ENCODE measurements around the gene MRNIP. TPM values are rescaled to one million over a fixed set of nuclear protein-coding genes. Genes with fewer than 3 reads are reported as not detected.

MRNIP gene
- total and polyA plus RNA-seq, 2 of the 8 experiments (the other 6 are each of a cell fraction or from before 2014, with no cell fraction given), result 29.6 TPM

MicroRNAs within 50 kb of the gene (microRNA counts, 767-probe panel; counts per million panel counts)
- 879 counts per million, percentile 95 among the panel's probes with 10 or more counts for microRNA hsa-miR-1229

Small RNAs within 50 kb of the gene (microRNA-seq; reads per million reads assigned to microRNA genes)
- 0.23 to 3.2 reads per million in 2 experiments for gene MIR1229 (ENCODE audit: borderline microRNAs expressed in 2 of 2, borderline number of aligned reads in 2 of 2, borderline replicate concordance in 1 of 2)

Small RNAs within 50 kb of the gene (small RNA-seq; reads per million reads assigned to genes)
- gene MIR1229 (ENCODE audit: insufficient read depth) (0.51 reads per million), gene RF00019 (ENCODE audit: insufficient read depth) (not detected)

Other genes with a start within 250 kb of the MRNIP start
- 720 and 735 TPM in 2 replicates for gene HNRNPH1, start 235.1 kb downstream of the MRNIP start, total RNA-seq (2021; fragmentation: NEBNext Ultra II Directional; extraction: Animal tissue kit (Norgen Biotek cat#: 25700))
- 130 and 170 TPM in 2 replicates for gene HNRNPH1, start 235.1 kb downstream of the MRNIP start, polyA plus RNA-seq (2011; rRNA removed)
- 0.39 and 1.4 TPM in 2 replicates for gene CBY3, start 177.8 kb downstream of the MRNIP start, total RNA-seq (2021; fragmentation: NEBNext Ultra II Directional; extraction: Animal tissue kit (Norgen Biotek cat#: 25700))
- 0.38 and 0.39 TPM in 2 replicates for gene CBY3, start 177.8 kb downstream of the MRNIP start, polyA plus RNA-seq (2011; rRNA removed)
- gene CANX, start 159.8 kb downstream of the MRNIP start, total RNA-seq (2021; fragmentation: NEBNext Ultra II Directional; extraction: Animal tissue kit (Norgen Biotek cat#: 25700)), result 659 and 691 TPM in 2 replicates
- gene CANX, start 159.8 kb downstream of the MRNIP start, polyA plus RNA-seq (2011; rRNA removed), result 128 and 136 TPM in 2 replicates
- 41.9 and 45.6 TPM in 2 replicates for gene MAML1, start 126.0 kb downstream of the MRNIP start, total RNA-seq (2021; fragmentation: NEBNext Ultra II Directional; extraction: Animal tissue kit (Norgen Biotek cat#: 25700))
- 17.1 and 21.8 TPM in 2 replicates for gene MAML1, start 126.0 kb downstream of the MRNIP start, polyA plus RNA-seq (2011; rRNA removed)
- gene LTC4S, start 64.8 kb downstream of the MRNIP start, total RNA-seq (2021; fragmentation: NEBNext Ultra II Directional; extraction: Animal tissue kit (Norgen Biotek cat#: 25700)), result 1.1 and 2.2 TPM in 2 replicates
- gene LTC4S, start 64.8 kb downstream of the MRNIP start, polyA plus RNA-seq (2011; rRNA removed), result 3.7 and 3.8 TPM in 2 replicates
- 112 and 116 TPM in 2 replicates for gene MGAT4B, start 52.0 kb downstream of the MRNIP start, total RNA-seq (2021; fragmentation: NEBNext Ultra II Directional; extraction: Animal tissue kit (Norgen Biotek cat#: 25700))
- 128 and 182 TPM in 2 replicates for gene MGAT4B, start 52.0 kb downstream of the MRNIP start, polyA plus RNA-seq (2011; rRNA removed)
- gene SQSTM1, start 37.9 kb downstream of the MRNIP start, total RNA-seq (2021; fragmentation: NEBNext Ultra II Directional; extraction: Animal tissue kit (Norgen Biotek cat#: 25700)), result 98.6 and 110 TPM in 2 replicates
- gene SQSTM1, start 37.9 kb downstream of the MRNIP start, polyA plus RNA-seq (2011; rRNA removed), result 70.6 and 78.6 TPM in 2 replicates
- gene TBC1D9B, start 49.1 kb upstream of the MRNIP start, total RNA-seq (2021; fragmentation: NEBNext Ultra II Directional; extraction: Animal tissue kit (Norgen Biotek cat#: 25700)), result 49.9 and 57.1 TPM in 2 replicates
- gene TBC1D9B, start 49.1 kb upstream of the MRNIP start, polyA plus RNA-seq (2011; rRNA removed), result 33.6 and 46.3 TPM in 2 replicates
- 63.1 and 65.1 TPM in 2 replicates for gene RNF130, start 212.9 kb upstream of the MRNIP start, total RNA-seq (2021; fragmentation: NEBNext Ultra II Directional; extraction: Animal tissue kit (Norgen Biotek cat#: 25700))
- 65.4 and 70.0 TPM in 2 replicates for gene RNF130, start 212.9 kb upstream of the MRNIP start, polyA plus RNA-seq (2011; rRNA removed)

Data from H1 (cell line).